M059J (cell line): Measurements from ENCODE around the gene SERTAD2. TPM values are rescaled to one million over a fixed set of nuclear protein-coding genes. Genes with fewer than 3 reads are reported as not detected.

Experiments used
- DNase-seq: peaks from one replicate; pipeline ENCODE4 v3.0.0-alpha.2; 2012; ENCODE audit warnings: low read depth
- total RNA-seq: library from RNA; depleted of rRNA; stranded (reverse); fragments of >200 nt; shearing (Covaris generic); gene quantifications from 2 replicates; pipeline ENCODE4 v1.2.3, GENCODE V29; 2014

The SERTAD2 gene
- total RNA-seq, 1 experiment from 2014 or later, result 16.9 TPM

- peak; percentile 29 for DNase-seq
These were observed 44.3 kb downstream of the SERTAD2 start for GRCh38 chr2:64609227-64609941.

DNA sequence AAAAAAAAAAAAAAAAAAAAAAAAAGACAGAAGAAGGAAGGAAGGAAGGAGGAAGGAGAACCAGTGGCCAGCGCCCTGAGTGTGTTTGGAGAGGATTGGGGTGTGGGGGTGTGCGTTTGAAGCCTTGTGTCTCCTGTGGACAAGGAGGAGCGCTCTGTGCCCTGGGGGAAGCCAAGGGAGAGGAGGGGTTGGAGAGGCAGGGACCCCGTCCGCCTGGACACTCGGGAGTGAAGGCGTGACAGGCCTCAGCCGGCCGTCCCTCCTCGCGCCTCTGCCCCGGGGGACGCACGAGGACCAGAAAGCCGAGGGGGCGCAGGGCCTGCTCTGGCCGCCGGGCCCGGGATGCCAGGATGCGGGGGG, 44.9 kb downstream of the SERTAD2 start:
- DNase-seq, result no peak

- DNase-seq, result no peak
These were observed 46.1 kb downstream of the SERTAD2 start for GRCh38 chr2:64607381-64608304.

- DNase-seq, result peak; percentile 62
These were observed 47.0 kb downstream of the SERTAD2 start for GRCh38 chr2:64606479-64607363.

- no peak for DNase-seq
These were observed 47.7 kb downstream of the SERTAD2 start for GRCh38 chr2:64605991-64606478.

DNA sequence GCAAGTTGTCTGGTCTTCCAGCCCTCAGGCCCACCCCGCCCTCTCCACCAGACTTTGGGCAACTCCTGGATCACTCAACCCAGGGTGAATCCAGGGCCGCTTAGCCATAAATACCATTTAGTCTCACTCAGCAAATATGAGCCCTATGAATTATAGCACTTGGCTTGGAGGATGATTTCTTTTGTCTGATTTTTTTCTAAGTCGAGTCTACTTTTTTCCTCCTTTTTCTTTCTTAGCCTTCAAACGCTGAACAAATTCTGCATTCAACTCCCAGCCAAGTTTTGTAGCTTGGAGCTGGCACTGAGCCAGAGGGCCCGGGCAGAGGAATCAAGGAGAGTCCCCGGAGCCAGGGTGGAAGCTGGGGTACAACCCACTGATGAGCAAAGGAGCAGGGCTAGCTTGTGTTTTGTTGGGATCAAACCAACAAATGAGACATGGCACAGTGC, 48.7 kb downstream of the SERTAD2 start:
- no peak for DNase-seq

DNA sequence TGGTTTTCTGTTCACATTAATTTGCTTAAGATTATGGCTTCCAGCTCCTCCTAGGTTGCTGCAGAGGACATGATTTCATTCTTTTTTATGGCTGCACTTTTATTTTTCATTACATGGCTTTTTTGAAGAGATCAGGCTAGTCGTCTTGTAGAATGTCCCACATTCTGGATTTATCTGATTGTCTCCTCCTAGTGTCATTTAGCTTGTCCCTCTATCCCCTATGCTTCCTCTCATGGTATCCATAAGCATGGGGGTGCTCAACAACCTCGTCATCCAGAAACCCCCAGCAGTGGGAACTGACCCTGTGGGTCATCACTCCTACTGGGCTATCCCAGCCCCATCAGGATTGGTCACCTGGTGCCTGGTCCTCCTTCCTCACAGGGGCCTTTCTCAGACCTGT, 49.6 kb downstream of the SERTAD2 start:
- DNase-seq, result no peak

DNA sequence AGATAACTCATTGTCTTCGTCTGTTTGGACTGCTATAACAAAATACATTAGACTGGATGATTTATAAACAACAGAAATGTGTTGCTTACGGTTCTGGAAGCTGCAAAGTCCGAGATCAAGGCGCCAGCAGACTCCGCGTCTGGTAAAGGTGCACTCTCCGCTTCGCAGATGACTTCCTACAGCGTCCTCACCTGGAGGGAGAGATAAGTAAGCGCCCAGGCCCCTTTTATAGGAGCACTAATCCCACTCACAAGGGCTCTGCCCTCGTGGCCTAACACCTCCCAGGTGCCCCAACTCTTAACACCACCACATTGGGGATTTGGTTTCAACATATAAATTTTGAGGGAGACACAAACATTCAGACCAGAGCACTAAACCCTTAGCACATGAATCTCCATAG, 51.3 kb downstream of the SERTAD2 start:
- no peak for DNase-seq

DNA sequence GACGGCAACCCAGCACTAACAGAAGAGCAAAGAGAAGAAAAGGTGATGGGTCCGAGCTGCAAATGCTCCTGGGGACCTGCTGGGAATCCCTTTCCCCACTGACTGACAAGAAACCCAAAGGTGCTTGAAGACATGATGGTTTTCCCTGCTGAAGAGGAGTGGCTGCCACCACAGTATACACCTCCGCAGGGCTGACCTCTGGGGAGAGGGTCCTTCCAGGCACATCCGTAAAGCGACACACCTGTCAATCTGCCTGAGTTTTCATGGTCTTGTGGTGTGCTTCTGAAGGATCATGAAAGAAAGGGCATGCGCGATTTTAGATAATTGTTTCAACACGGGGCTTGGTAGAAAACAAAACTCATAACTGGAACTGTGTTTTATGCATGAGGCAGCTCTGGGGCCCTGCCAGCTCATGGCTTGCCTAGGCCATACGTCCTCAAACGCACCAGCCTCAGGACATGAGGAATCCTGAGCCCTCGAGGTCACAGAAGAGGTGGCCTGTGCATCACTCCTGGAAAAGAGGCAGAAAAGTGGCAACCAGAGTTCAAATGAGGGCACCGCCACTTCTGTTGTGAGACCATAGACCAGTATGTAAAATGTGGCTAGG, 51.8 kb downstream of the SERTAD2 start:
- no peak for DNase-seq

DNA sequence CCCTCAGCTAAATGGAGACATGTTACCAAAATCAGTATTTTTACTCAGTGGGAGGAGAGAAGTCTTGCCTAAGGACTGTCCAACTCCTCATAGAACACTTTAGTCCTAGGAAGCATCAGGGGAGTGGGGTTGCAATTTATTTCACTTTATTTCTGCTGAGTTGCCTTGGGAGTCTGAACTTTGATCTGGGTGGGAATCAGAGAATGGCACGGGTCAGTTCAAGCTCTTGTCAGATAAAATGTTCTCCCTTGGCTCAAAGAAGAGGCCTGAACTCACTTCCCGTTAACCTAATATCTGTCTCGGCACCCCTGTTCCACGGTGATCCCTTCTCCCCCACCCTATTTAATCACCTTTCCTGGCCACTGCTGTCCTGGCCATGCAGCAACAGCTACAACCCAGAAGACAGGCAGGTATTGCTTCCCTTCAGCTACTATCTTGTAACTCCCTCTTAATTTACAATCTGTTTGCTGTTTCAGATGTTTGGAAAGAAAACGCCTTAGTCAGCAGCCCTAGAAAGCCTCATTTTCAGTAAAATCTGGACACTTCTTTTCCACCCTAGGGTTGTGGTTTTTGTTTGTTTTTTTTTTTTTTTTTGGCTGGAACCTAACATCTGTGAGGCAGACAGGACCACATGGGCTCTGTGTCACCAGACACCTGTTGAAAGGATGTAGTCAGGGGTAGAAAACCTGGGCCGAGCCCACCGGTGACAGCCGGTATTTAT, 52.5 kb downstream of the SERTAD2 start:
- DNase-seq, result no peak

- no peak for DNase-seq
These were observed 54.2 kb downstream of the SERTAD2 start for GRCh38 chr2:64599469-64599868.

DNA sequence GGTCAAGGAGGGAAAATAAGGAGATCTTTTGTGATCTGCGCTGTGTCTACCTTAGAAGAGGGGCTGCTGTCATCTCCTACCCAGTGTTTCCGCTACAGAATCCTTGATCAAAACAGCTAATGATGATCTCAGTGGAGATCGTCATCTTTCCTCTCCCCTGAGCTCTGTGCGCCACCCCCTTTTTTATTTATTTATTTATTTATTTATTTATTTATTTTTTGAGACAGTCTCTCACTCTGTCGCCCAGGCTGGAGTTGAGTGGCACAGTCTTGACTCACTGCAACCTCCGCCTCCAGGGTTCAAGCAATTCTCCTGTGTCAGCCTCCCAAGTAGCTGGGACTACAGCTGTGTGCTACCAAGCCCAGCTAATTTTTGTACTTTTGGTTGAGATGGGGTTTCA, 55.5 kb downstream of the SERTAD2 start:
- no peak for DNase-seq

DNA sequence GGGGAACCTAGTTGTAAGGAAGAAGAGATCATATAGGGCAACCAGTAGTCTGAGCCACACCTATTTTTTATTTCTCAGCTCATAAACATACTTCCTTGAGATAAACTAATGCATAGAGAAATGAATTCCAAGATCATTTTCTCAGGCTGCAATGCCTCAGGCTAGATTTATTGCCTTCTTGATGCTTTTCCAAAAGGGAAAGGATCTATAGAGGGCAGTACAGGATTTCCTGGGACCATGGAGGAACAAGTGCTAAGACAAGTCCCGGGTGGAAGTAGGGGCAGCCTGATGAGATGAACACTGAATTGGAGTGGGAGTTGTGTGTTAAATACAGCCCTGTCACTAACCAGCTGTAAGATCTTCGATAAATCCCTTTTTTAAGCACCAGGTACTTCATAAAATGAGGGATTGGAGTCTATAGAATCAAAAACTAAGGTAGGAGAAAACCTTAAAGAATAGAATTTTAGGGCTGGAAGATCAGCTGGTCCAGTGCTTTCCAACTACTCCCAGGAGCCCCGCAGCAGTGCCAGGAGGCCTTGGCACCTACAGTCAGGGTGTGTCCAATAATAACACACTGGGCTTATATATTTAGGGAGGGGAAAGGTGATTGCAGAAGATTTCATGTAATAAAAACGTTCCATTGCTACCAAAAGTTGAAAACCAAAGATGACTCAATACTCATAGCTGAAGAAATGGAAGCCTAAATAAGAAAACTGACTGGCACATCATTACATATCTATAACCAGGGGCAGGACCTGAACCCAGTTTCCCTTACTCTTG, 58.1 kb downstream of the SERTAD2 start:
- DNase-seq, result peak; percentile 36

DNA sequence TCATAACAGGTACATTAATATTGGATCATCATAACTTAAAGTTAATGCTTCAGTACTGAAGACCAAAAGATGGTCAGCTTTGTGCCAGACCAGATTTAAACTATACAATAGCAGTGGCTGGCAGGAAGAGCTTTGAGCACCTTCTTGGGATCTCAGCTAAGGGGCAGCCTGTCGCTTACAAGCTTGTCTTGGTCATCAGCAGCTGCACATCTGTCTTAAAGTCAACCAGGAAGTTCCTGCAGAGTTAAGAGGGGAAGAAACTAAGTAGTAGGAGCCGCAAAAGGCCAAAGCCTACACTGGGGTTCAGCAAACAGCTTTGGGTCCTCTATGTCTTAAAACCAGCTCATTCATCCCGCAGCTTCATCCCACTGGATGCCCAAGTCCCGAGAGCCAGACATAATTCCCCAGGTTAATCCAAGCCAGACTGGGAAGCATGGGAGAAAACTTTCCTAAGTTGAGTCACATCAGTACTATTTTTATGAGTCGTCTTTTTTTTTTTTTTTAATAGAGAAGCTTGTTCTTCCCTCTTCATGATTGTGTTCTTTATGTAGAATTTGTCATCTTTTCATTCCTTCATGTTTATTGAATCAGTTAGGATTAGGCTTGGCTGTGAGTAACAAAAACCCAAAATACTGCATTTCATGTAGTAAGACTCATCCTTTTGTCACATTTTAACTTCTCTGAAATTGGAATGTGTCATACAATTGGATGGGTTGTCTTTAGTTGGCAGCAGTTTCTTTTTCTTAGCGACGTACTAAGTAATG, 59.3 kb downstream of the SERTAD2 start:
- peak; percentile 63 for DNase-seq

DNA sequence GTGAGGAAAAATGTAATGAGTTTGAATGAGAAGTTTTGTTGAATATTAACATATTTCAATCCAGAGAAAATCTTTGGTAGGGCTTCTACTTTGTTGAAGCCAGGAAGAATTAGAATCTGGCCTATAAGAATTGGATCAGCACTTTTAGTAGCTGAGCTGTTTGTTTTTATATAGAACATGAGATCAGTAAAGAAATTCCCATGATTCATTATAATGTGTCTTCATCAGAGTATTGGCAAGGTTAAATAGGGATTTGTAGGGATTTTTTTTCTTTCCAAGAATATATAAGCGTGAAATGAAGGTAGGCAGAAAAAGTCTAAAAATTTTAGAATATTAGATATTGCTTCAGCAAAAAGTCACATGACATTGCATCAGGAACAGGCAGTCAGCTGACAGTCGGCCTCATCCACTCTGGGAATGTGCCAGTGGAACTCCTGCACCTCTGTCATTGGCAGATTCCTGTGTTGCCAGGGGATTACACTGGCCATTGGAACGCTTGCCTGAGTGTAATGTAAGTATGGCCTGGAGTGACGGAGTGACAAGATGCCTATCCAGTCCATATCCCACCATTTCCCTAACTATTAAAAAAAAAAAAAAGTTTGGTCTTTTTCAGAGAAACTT, 60.6 kb downstream of the SERTAD2 start:
- DNase-seq, result no peak

DNA sequence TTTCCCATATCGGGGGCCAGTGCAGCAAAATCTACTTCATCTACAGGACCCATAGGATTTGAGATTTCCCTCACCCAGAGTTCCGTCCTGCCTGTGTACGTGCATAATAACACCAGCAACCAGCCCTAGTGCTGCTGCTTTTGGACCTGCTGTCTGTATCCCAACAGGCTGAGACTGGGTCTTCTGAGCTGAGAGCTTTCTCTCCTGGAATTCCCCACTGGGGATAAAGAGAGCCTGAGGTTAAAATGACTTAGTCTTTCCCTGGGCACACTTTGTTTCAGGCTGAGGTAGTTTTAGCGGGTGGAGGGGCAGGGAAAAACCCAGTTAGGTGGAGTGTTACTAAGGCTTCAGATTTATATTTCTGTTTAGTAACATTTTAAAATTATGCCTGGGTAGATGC, 62.5 kb downstream of the SERTAD2 start:
- DNase-seq, result no peak

DNA sequence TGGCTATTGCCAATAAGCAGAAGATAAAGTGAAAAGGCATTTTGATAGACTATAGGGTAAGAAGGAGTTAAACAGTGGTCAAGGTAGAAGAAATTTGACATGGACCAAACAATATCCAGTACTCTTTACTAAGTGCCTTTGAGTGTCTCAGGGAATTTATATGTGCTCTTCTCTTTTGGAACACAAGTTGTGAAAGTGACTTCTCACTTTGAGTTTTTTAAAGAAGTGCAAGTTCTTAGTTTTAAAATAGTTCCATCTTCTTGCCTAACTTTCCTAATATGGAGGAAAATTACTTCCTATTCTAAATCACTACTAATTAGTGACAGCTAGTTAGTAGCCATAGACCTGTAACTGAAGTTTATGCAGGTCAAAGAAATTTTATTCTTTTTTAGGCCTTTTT, 66.2 kb downstream of the SERTAD2 start:
- DNase-seq, result no peak

DNA sequence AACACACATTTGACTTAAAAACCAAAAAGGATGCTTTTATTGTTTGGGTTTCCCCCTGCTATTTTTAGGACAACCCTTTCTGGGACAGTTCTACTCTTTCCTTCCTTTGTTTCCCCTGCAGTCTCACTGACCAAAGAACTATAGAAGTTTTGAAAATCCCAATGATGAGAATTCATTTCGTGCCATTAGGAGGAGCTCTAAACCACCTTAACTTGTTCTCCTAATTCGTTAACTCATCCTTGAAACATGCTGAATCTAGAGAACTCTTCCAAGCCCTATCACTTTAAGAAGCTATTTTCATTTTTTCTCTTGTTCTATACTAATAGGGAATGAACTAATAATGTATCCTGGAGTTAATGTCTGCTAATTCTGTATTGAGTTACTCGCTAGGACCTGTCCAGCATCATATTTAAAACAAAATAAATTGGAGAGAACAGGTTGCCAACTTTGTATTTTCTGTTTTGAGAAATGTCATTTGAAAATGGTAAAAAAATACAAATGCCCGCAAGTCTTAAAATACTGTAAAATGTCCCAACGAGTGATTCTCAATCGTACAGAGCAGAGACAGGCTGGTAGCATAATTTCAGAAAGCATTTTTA, 66.7 kb downstream of the SERTAD2 start:
- DNase-seq, result peak; percentile 50
